Nephron progenitor cell (in vitro differentiated cells): ENCODE results near the gene NUDCD3.

Source experiments
- DNase-seq: peaks from one replicate; pipeline ENCODE4 v3.0.0; 2021
- H3K27ac Mint-ChIP-seq: 2 replicates; pipeline ENCODE4 v1.8.0; 2021; ENCODE audit warnings: mild to moderate bottlenecking, moderate library complexity, mixed read lengths
- H3K27me3 Mint-ChIP-seq: 2 replicates; pipeline ENCODE4 v1.8.0; 2021; ENCODE audit warnings: mild to moderate bottlenecking, low read depth, mixed read lengths; ENCODE audit not compliant: poor library complexity
- H3K36me3 Mint-ChIP-seq: 2 replicates; pipeline ENCODE4 v1.8.0; 2021; ENCODE audit warnings: low read depth, mixed read lengths
- H3K4me1 Mint-ChIP-seq: 2 replicates; pipeline ENCODE4 v1.8.0; 2021; ENCODE audit warnings: mixed read lengths
- H3K4me3 Mint-ChIP-seq: 2 replicates; pipeline ENCODE4 v1.8.0; 2021; ENCODE audit warnings: mild to moderate bottlenecking, moderate library complexity, mixed read lengths
- H3K9me3 Mint-ChIP-seq: 2 replicates; pipeline ENCODE4 v1.8.0; 2021; ENCODE audit warnings: mild to moderate bottlenecking, moderate library complexity, mixed read lengths
- TF ChIP-seq, protein P1 (sequence below): fragments of 200-600 bp; sonication (generic); IDR thresholded peaks from 2 replicates; pipeline ENCODE4 v1.5.0; 2021; ENCODE audit warnings: antibody characterized with exemption

The NUDCD3 gene

DNA sequence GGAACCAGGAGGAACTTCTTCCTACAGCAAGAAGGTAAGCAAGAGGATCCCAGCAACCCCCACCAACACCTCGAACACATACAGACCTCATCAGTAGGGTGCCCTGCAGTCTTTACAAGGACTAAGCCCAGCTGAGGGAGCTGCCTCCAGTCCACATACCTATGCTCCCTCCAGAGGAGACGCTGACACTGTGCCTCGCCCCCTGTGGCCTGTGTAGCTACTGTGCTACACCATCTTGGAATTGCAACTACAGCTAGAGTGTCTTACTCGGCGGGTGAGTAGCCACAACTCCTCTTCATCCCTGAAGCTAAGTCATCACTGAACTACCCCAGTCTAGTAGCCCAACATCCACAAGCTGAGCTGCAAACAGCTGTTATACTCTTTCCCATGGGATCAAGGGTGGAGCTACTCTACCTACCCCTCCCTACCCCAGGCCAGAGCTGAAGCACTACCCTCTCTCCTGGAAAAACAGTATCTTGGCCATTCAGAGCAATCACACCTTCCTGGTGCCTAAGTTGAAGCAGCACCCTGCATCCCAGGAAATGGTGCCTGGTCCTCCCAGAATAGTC, 122.9 kb downstream of the NUDCD3 start:
- no peaks in the 10 kb centered on the region for H3K36me3 Mint-ChIP-seq
- peaks cover 17% of the 10 kb centered on the region for H3K9me3 Mint-ChIP-seq
- H3K27me3 Mint-ChIP-seq = peaks cover 54% of the 10 kb centered on the region
- TF ChIP-seq, protein P1, sequence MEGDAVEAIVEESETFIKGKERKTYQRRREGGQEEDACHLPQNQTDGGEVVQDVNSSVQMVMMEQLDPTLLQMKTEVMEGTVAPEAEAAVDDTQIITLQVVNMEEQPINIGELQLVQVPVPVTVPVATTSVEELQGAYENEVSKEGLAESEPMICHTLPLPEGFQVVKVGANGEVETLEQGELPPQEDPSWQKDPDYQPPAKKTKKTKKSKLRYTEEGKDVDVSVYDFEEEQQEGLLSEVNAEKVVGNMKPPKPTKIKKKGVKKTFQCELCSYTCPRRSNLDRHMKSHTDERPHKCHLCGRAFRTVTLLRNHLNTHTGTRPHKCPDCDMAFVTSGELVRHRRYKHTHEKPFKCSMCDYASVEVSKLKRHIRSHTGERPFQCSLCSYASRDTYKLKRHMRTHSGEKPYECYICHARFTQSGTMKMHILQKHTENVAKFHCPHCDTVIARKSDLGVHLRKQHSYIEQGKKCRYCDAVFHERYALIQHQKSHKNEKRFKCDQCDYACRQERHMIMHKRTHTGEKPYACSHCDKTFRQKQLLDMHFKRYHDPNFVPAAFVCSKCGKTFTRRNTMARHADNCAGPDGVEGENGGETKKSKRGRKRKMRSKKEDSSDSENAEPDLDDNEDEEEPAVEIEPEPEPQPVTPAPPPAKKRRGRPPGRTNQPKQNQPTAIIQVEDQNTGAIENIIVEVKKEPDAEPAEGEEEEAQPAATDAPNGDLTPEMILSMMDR = no peak
- H3K4me1 Mint-ChIP-seq = no peaks in the 10 kb centered on the region
- DNase-seq = no peak
- no peak overlapping the region for H3K4me3 Mint-ChIP-seq
- no peak overlapping the region for H3K27ac Mint-ChIP-seq

GRCh38 chr7:44366986-44367385, 123.5 kb downstream of the NUDCD3 start:
- Mint-ChIP-seq H3K27me3 (peaks cover 58% of the 10 kb centered on the region), H3K36me3 (no peaks in the 10 kb centered on the region), H3K9me3 (peaks cover 23% of the 10 kb centered on the region), H3K4me1 (no peaks in the 10 kb centered on the region), H3K27ac (no peak overlapping the region), H3K4me3 (no peak overlapping the region)
- TF ChIP-seq, protein P1 = no peak
- DNase-seq = no peak

- Mint-ChIP-seq H3K4me3 (no peak overlapping the region), H3K9me3 (peaks cover 32% of the 10 kb centered on the region), H3K27ac (no peak overlapping the region), H3K27me3 (peaks cover 54% of the 10 kb centered on the region), H3K36me3 (no peaks in the 10 kb centered on the region), H3K4me1 (peaks cover 5% of the 10 kb centered on the region)
- DNase-seq = no peak
- TF ChIP-seq, protein P1 = no peak
These were observed 136.8 kb downstream of the NUDCD3 start for GRCh38 chr7:44353668-44354067.

DNA sequence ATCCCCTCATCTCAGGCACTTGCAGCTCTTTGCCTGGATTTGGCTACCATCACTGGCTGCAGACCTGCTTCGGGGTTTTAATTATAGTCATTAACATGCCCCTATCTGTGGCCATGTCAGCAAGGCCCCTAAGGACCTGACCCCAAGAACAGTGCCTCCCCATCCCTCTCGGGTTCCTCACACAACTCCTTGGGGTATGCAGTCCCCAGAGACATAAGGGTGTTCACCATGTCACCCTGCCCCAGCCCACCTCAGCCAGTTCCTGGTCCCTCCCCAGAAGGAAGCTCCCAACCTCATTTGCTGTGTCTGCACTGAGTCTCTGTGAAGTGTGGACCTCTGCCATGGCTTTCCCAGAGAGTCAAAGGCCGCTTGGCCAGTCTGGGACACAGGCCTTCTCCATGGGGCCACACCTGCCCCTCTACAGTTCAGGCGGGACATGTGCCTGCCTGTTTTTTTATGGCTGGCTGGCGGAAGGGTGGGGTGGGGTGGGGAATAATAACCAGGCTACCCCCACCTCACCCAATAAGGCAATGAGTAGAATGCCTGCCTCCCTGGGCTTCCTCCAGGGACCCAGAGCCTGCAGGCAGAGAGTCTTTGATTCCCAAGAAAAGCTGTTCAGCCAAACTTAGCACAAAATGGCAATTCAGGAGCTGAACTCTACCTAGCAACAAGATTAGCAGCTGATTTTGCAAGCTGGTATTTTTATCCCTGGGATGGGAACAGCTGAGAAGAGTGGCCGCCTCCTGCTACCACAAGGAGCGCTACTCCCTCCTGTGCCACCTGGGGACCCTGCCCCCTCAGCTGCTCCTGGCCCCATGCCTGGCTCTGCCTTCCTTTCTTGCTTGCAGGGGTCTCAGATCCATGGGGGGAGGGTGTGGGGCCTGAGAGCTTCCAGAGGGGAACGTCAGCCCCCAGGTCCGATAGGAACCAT, 141.3 kb downstream of the NUDCD3 start:
- TF ChIP-seq, protein P1 = no peak
- Mint-ChIP-seq H3K27me3 (peaks cover 34% of the 10 kb centered on the region), H3K9me3 (peaks cover 20% of the 10 kb centered on the region), H3K36me3 (no peaks in the 10 kb centered on the region), H3K27ac (no peak overlapping the region), H3K4me1 (peaks cover 5% of the 10 kb centered on the region), H3K4me3 (no peak overlapping the region)
- no peak for DNase-seq

GRCh38 chr7:44348300-44348699, 142.2 kb downstream of the NUDCD3 start:
- TF ChIP-seq, protein P1 = no peak
- Mint-ChIP-seq H3K9me3 (peaks cover 23% of the 10 kb centered on the region), H3K4me3 (no peak overlapping the region), H3K36me3 (no peaks in the 10 kb centered on the region), H3K27ac (no peak overlapping the region), H3K4me1 (peaks cover 5% of the 10 kb centered on the region), H3K27me3 (peaks cover 40% of the 10 kb centered on the region)
- no peak for DNase-seq
